GM23338 (cell line): ENCODE results near the gene SGK1.

Experiments used
- CTCF ChIP-seq, 2 experiments: fragments of 200-600 bp in 1 of 2; sonication (generic) in 1 of 2; conservative IDR thresholded peaks; 2 replicates each; pipeline versions ENCODE4 v1.5.1 to v1.6.1; 2016 to 2017; ENCODE audit warnings: antibody characterized with exemption in 2 of 2, low read depth in 2 of 2, mild to moderate bottlenecking in 2 of 2, moderate library complexity in 1 of 2
- ETS1 ChIP-seq: IDR thresholded peaks from 2 replicates; pipeline ENCODE4 v1.6.1; 2016; ENCODE audit warnings: antibody characterized with exemption
- EZH2 ChIP-seq: fragments of 200-600 bp; sonication (generic); IDR thresholded peaks from one replicate; pipeline ENCODE4 v1.8.0; 2017; ENCODE audit warnings: antibody characterized with exemption, mild to moderate bottlenecking, low read depth; ENCODE audit not compliant: unreplicated experiment
- EZH2phosphoT487 ChIP-seq: fragments of 200-600 bp; sonication (generic); IDR thresholded peaks from one replicate; pipeline ENCODE4 v1.8.1; 2018; ENCODE audit warnings: antibody characterized with exemption; ENCODE audit not compliant: unreplicated experiment
- JUNB ChIP-seq: IDR thresholded peaks from one replicate; pipeline ENCODE4 v1.6.1; 2016; ENCODE audit warnings: antibody characterized with exemption; ENCODE audit not compliant: unreplicated experiment
- POLR2AphosphoS5 ChIP-seq: IDR thresholded peaks from 2 replicates; pipeline ENCODE4 v1.6.1; 2016; ENCODE audit warnings: antibody characterized with exemption, low read depth
- ZNF462 ChIP-seq: fragments of 250-450 bp; sonication (Bioruptor Pico); IDR thresholded peaks from 2 replicates; pipeline ENCODE4 v1.5.0; 2020; ENCODE audit warnings: mild to moderate bottlenecking, moderate library complexity
- TF ChIP-seq, protein P1 (sequence below): IDR thresholded peaks from one replicate; pipeline ENCODE4 v1.6.1; 2018; ENCODE audit warnings: antibody characterized with exemption; ENCODE audit not compliant: unreplicated experiment

DNA sequence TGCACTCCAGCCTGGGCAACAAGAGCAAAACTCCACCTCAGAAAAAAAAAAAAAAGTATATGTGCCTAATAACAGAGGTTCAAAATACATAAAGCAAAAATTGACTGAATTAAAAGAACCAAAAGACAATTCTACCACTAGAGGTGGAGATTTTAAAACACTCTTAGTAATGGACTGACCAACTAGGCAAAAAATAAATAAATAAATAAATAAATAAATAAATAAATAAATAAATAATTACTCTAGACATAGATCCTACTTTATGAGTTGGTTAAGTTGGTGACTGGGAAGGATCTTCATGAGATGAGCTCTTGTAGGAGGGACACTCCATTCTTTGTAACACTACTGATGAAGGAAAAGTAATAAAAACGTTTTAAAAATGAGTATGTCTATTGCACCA, 113.9 kb downstream of the SGK1 start:
- TF ChIP-seq POLR2AphosphoS5 (no peak), EZH2phosphoT487 (no peak), EZH2 (no peak), CTCF (conservative IDR thresholded peaks at IDR 0.05; ENCODE audit: low read depth in 2 of 2) (no peak), JUNB (no peak), ETS1 (no peak), ZNF462 (CRISPR knock-in tag) (no peak)
- TF ChIP-seq, protein P1, sequence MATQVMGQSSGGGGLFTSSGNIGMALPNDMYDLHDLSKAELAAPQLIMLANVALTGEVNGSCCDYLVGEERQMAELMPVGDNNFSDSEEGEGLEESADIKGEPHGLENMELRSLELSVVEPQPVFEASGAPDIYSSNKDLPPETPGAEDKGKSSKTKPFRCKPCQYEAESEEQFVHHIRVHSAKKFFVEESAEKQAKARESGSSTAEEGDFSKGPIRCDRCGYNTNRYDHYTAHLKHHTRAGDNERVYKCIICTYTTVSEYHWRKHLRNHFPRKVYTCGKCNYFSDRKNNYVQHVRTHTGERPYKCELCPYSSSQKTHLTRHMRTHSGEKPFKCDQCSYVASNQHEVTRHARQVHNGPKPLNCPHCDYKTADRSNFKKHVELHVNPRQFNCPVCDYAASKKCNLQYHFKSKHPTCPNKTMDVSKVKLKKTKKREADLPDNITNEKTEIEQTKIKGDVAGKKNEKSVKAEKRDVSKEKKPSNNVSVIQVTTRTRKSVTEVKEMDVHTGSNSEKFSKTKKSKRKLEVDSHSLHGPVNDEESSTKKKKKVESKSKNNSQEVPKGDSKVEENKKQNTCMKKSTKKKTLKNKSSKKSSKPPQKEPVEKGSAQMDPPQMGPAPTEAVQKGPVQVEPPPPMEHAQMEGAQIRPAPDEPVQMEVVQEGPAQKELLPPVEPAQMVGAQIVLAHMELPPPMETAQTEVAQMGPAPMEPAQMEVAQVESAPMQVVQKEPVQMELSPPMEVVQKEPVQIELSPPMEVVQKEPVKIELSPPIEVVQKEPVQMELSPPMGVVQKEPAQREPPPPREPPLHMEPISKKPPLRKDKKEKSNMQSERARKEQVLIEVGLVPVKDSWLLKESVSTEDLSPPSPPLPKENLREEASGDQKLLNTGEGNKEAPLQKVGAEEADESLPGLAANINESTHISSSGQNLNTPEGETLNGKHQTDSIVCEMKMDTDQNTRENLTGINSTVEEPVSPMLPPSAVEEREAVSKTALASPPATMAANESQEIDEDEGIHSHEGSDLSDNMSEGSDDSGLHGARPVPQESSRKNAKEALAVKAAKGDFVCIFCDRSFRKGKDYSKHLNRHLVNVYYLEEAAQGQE = no peak
